HG03064 (cell line): ENCODE data around the gene ZNF205.
"Not testable (repeated sequence)": the region's sequence is repeated elsewhere in the genome, so short reads cannot be mapped to it uniquely, and the experiment has no call there.

Source experiments
- ATAC-seq: cut with Tn5 transposase; IDR thresholded peaks from one replicate; pipeline ENCODE4 v1.9.1; 2021; ENCODE audit warnings: low read depth; ENCODE audit not compliant: unreplicated experiment

Gene ZNF205

GRCh38 chr16:3112058-3112880 is at the start of gene ZNF205:
ZNF205 (plus strand) TSS chr16:3112586; CDS start chr16:3113431, 845 bp downstream.
- no peak for ATAC-seq

DNA sequence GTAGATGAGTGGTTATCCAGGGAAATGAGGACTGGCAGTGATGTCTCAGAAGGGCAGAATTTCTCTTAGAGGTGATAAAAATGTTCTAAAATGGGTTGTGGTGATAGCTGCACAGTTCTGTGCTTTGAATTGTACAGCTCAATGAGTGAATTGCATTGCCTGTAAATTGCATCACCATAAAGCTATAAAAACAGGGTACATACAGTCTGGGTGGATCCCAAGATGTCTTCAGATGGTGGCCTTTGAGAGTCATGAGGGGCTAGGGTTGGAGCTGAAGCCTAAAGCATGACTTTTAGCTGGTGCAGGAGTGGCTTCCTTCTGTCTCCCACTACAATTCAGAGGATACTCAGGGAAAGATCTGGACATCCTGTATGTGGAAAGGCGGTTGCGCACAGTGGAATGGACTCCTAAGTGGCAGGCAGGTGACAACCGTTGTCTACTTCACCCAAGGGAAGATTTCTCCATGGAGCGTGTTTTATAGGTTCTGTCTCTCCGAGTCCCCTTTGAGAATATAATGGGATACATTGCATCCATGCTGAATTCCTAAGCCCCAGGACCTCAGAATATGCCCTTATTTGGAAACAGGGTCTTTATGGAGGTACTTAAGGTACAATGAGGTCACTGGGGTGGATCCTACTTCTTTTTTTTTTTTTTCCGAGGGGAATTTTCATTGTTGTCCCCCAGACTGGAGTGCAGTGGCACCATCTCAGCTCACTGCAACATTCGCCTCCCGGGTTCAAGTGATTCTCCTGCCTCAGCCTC is 48.6 kb upstream of the ZNF205 start:
- no peak for ATAC-seq

DNA sequence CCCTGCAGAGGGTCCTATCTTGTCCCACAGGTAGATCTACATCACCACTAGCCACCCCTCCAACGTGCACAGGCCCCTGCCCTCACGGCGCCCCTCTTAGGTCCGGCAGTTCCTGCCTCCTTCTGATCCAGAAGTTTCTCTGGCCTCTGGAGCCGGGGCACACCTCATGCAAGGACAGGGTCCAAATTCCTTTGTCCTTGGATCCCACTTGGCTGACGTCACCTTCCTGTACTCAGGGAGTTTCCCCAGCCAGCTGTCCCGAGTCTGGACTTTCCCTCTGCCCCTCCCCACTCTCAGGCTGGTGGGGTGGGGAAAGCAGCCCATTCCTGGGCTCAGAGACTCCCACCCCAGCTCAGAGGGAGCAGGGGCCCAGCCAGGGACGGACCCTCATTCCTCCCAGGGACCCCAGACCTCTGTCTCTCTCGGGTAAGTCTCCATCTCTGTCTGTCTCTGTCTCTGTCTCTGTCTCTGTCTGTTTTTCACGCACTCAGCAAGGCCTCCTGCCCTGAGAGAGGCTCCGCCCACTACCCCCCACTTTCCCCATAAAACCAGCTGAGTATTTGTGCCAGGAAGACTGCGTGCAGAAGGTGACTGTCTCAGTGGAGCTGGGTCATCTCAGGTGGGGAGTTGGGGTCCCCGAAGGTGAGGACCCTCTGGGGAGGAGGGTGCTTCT is 47.2 kb upstream of the ZNF205 start, which contains the start of gene IL32:
Gene IL32 (plus strand): TSS at position 572 of the 673 bp plus-strand sequence. CDS start 172 bp downstream, outside the sequence.
- no peak for ATAC-seq

DNA sequence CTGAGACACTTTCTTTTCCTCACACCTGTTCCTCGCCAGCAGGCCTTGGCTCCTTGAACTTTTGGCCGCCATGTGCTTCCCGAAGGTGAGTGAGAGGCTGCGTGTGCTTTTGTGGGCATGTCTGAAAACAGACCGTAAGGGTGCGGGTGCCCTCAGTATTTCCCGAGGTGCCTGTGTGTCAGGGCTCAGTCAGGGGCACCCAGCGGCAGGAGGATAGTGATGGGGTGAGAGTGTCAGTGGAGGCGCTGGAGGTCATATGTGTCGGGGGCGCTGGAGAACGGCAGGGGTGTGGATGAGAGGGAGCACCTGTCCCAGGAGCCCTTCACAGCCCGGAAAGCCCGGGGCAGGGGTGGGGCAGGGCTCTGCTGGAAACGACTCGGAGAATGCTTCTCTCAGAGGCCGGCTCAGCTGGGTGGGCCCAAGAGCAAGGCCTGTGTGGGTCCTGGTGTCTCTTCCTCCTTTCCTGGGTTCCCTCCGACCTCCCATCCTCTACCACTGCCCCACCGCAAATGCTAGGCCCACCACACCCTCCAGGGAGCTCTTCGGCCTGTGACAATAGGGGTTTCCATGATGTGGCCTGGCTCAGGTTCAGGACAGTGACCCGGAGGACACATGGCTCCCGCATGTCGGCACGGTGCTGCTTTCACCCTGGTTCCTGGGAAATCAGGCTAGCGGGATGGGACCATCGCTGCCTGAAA is 46.5 kb upstream of the ZNF205 start:
- ATAC-seq, result no peak

- ATAC-seq, result no peak
These were observed 46.0 kb upstream of the ZNF205 start for GRCh38 chr16:3066440-3066748.

DNA sequence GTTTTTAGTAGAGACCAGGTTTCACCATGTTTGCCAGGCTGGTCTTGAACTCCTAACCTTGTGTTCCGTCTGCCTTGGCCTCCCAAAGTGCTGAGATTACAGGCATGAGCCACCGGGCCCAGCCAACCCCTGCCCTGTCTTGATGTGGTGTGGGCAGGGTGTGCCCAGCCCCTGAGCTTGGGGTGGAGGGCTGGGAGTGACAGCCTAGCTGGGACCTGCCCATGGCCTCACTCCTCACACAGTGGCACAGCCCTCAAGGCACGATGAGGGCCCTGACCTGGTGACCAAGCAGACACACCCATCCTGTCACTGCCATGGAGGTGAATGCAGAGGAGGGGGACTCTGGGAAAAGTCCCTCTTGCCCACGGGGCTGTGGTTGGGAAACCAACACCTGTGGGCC is 43.9 kb upstream of the ZNF205 start:
- no peak for ATAC-seq

DNA sequence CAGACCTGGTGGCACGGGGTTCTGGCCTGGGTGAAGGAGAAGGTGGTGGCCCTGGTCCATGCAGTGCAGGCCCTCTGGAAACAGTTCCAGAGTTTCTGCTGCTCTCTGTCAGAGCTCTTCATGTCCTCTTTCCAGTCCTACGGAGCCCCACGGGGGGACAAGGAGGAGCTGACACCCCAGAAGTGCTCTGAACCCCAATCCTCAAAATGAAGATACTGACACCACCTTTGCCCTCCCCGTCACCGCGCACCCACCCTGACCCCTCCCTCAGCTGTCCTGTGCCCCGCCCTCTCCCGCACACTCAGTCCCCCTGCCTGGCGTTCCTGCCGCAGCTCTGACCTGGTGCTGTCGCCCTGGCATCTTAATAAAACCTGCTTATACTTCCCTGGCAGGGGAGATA is 43.2 kb upstream of the ZNF205 start:
- ATAC-seq, result not testable (repeated sequence)

DNA sequence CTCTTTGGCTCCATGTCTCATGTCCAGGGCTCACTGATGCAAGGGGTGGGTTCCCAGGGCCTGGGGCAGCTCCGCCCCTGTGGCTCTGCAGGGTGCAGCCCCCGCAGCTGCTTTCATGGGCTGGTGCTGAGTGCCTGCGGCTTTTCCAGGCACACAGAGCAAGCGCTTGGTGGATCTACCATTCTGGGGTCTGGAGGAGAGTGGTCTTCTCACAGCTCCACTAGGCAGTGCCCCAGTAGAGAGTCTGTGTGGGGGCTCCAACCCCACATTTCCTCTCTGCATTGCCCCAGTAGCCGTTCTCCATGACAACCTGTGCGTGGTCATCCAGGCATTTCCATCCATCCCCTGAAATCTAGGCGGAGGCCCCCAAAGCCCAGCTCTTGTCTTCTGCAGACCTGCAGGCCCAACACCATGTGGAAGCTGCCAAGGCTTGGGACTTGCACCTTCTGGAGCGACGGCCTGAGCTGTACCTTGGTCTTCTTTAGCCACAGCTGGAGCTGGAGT is 41.7 kb upstream of the ZNF205 start:
- no peak for ATAC-seq

DNA sequence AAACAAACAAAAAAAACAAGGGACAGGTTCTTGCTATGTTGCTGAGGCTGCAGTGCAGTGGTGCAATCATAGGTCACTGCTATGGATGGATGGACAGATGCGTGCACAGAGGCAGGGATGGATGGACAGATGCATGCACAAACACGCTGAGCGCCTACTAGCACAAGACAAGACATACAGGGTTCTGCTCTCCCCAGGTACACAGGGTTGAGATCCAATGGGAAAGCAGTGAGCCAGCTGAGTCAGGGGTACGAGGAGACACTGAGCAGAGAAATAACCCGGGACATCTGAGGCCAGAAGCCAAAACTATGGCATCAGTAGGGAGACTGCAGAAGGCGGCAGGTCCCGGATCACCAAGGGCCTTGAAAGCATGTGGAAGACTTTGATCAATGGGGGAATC is 40.7 kb upstream of the ZNF205 start:
- ATAC-seq, result no peak

DNA sequence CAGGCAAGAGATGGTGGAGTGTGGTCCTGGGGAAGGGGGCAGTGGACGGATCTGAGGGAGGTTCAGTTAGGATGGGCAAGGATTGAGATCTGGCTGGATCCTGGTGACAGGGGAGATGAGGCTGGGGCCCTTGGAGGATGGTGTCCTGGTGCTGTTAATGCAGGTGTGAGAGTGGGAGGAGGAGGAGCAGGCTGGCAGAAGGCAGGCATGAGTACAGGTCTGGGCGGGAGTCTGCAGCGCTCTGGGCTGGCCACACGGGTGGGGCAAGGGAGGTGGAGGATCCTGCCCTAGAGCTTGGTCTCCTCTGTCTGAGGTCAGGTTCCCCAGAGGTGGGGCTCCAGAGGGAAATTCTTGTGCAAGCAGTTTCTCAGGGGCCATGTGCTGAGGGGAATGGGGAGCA is 40.2 kb upstream of the ZNF205 start:
- not testable (repeated sequence) for ATAC-seq

- not testable (repeated sequence) for ATAC-seq
These were observed 39.7 kb upstream of the ZNF205 start for GRCh38 chr16:3072576-3073263.

- ATAC-seq, result no peak
These were observed 38.9 kb upstream of the ZNF205 start for GRCh38 chr16:3073448-3073847.

DNA sequence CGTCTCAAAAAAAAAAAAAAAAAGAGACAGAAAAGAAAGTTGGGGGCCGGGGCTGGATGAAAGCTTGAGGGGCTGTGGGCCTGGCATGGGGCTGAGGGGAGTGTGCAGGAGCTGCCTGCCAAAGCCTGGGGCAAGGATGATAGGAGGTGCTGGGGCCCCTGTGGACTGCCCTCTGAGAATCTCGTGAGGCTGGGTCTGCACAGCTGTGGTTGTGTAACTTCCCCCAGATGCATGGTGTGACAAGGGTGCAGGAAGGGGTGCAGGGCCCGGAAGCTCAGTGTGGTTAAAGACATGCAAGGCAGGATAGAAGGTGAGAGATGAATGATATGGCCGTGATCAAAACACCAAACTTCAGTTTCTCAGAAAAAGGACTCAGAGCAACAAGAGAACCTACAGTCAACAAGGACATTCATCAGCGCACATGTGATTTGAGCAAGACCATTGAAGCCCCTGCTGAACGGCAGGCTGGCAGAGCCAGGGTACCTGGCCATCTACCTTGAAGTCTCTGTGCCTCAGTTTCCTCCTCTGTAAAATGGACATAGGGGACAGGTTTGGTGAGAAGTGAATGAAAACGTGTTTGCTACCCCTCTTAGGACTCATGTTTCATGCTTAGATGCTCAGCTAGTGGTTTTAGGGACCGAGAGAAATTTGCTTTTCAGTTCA is 37.4 kb upstream of the ZNF205 start:
- peak; percentile 55 for ATAC-seq

- no peak for ATAC-seq
These were observed 36.9 kb upstream of the ZNF205 start for GRCh38 chr16:3075523-3075915.

DNA sequence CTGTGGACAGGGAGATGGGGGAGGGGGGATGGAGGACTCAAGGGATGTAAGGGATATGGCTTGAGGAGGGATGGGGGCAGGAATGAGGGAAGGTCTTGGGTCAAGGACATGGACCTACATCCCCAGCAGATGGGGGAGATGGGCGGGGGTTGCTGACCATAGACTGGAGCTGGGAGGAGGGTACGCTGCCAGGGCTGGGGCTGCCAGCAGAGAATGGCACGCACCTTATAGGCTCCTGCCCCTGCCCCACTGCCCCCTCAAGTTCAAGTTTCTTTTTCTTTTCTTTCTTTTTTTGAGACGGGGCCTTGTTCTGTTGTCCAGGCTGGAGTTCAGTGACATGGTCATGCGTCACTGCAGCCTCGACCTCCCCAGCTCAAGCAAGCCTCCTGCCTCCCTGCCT is 36.4 kb upstream of the ZNF205 start:
- ATAC-seq, result not testable (repeated sequence)

- ATAC-seq, result no peak
These were observed 35.8 kb upstream of the ZNF205 start for GRCh38 chr16:3076577-3076976.

DNA sequence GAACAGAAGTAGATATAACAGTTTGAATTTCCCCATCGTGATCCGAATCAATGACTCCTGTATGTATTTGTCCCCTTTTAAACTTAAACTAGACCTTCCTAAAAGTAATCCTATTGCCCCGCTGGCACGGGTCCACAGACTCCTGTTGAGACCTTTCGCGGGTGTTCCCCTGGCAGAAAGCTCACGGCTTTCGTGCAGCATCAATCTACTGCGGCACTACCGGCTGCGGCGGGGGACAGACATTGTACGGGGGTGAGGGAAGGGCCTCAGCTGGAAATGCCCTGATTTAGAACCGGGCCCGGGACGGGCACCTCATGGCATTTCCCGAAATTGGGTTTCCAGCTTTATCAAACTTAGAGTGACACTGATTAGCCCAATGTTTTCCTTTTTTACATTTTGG is 32.4 kb upstream of the ZNF205 start:
- no peak for ATAC-seq

- ATAC-seq, result not testable (repeated sequence)
These were observed 30.4 kb upstream of the ZNF205 start for GRCh38 chr16:3081957-3082356.

- not testable (repeated sequence) for ATAC-seq
These were observed 29.0 kb upstream of the ZNF205 start for GRCh38 chr16:3083408-3083807.
